ENCODE measurements around the gene DAO.

DNA sequence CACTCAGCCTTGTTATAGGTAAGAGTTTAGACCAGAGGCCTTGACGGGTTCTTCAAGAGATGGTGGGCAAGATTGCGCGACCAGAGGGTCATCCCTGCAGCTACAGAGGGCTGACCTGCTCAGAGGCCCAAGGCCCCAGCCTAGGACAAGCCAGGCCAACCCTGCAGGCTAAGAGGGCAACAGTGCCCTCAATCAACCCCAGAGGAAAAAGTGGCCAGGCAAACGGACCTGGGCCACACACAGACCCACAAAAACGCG lies 23.8 kb upstream of the DAO start:
- TF ChIP-seq, protein P1, sequence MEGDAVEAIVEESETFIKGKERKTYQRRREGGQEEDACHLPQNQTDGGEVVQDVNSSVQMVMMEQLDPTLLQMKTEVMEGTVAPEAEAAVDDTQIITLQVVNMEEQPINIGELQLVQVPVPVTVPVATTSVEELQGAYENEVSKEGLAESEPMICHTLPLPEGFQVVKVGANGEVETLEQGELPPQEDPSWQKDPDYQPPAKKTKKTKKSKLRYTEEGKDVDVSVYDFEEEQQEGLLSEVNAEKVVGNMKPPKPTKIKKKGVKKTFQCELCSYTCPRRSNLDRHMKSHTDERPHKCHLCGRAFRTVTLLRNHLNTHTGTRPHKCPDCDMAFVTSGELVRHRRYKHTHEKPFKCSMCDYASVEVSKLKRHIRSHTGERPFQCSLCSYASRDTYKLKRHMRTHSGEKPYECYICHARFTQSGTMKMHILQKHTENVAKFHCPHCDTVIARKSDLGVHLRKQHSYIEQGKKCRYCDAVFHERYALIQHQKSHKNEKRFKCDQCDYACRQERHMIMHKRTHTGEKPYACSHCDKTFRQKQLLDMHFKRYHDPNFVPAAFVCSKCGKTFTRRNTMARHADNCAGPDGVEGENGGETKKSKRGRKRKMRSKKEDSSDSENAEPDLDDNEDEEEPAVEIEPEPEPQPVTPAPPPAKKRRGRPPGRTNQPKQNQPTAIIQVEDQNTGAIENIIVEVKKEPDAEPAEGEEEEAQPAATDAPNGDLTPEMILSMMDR (conservative IDR thresholded peaks at IDR 0.05), result no peak
- no peak for TF ChIP-seq EZH2 (IDR thresholded peaks at IDR 0.05; ENCODE audit: low read depth)

All from PC-9 (cell line).